ENCODE measurements around the gene SLC19A3.
"Not testable (repeated sequence)": the region's sequence is repeated elsewhere in the genome, so short reads cannot be mapped to it uniquely, and the experiment has no call there.

SLC19A3 gene

GRCh38 chr2:227724394-227725039 lies 6.7 kb upstream of the SLC19A3 start, which contains the start of gene SCYGR6:
Gene SCYGR6 (minus strand): TSS chr2:227724757. CDS start chr2:227724757, 0 bp downstream.
- Histone ChIP-seq H2AK5ac (ENCODE audit: low read length, severe bottlenecking) (no peak within 1 kb of the TSS), H3K27ac (ENCODE audit: low read length, poor library complexity, severe bottlenecking) (no peak within 1 kb of the TSS), H3K4me3 (ENCODE audit: insufficient read depth in 1 of 2, low read depth in 1 of 2, low read length in 2 of 2) (no peak within 1 kb of the TSS), H3K14ac (ENCODE audit: low read length in 2 of 2) (no peak within 1 kb of the TSS), H4K91ac (ENCODE audit: low read length) (no peak within 1 kb of the TSS), H3K18ac (ENCODE audit: low read depth in 1 of 2, low read length in 2 of 2) (no peak within 1 kb of the TSS), H3K4me2 (ENCODE audit: low read length, poor library complexity, severe bottlenecking) (no peak within 1 kb of the TSS), H2AFZ (ENCODE audit: low read depth, low read length) (no peak within 1 kb of the TSS), H3K9ac (ENCODE audit: low read length) (no peak within 1 kb of the TSS), H3K36me3 (ENCODE audit: control insufficient read depth in 1 of 2, insufficient read depth in 2 of 2, low read depth in 1 of 2, low read length in 2 of 2) (no peaks in the 10 kb centered on the region), H3K79me1 (replicated peaks; ENCODE audit: low read length, poor library complexity, severe bottlenecking) (no peaks in the 10 kb centered on the region), H2BK5ac (ENCODE audit: low read depth, low read length, poor library complexity, severe bottlenecking) (no peak within 1 kb of the TSS), H2BK120ac (ENCODE audit: low read depth, low read length) (no peak within 1 kb of the TSS), H3K23ac (ENCODE audit: low read length in 2 of 2) (no peak within 1 kb of the TSS), H2BK15ac (ENCODE audit: low read depth, poor library complexity, severe bottlenecking) (no peak within 1 kb of the TSS), H3K27me3 (ENCODE audit: control insufficient read depth in 1 of 2, insufficient read depth in 1 of 2, low read length in 2 of 2) (peaks cover 0 to 3% of the 10 kb centered on the region in 2 experiments), H3K4me1 (ENCODE audit: control insufficient read depth, insufficient read depth, low read depth, low read length) (peaks cover 3% of the 10 kb centered on the region), H3K4ac (ENCODE audit: low read depth in 1 of 2, low read length in 2 of 2) (no peak within 1 kb of the TSS), H4K8ac (ENCODE audit: low read length) (no peak within 1 kb of the TSS), H2BK12ac (ENCODE audit: low read length in 2 of 2) (no peak within 1 kb of the TSS), H3K9me3 (ENCODE audit: control insufficient read depth, low read length) (no peaks in the 10 kb centered on the region)
- DNase-seq, result no peak
- 89% methylated on average over 10 of the region's 15 CpGs for WGBS

- H3K4me3 ChIP-seq (ENCODE audit: insufficient read depth in 1 of 2, low read depth in 1 of 2, low read length in 2 of 2); H3K4me2 ChIP-seq (ENCODE audit: low read length, poor library complexity, severe bottlenecking); H3K9me3 ChIP-seq (ENCODE audit: control insufficient read depth, low read length); H3K9ac ChIP-seq (ENCODE audit: low read length); H3K23ac ChIP-seq (ENCODE audit: low read length in 2 of 2); H2BK12ac ChIP-seq (ENCODE audit: low read length in 2 of 2); H2BK5ac ChIP-seq (ENCODE audit: low read depth, low read length, poor library complexity, severe bottlenecking); H2AFZ ChIP-seq (ENCODE audit: low read depth, low read length); H3K27me3 ChIP-seq (ENCODE audit: control insufficient read depth in 1 of 2, insufficient read depth in 1 of 2, low read length in 2 of 2); H3K18ac ChIP-seq (ENCODE audit: low read depth in 1 of 2, low read length in 2 of 2); H3K79me1 ChIP-seq (replicated peaks; ENCODE audit: low read length, poor library complexity, severe bottlenecking); H3K4ac ChIP-seq (ENCODE audit: low read depth in 1 of 2, low read length in 2 of 2); H2BK120ac ChIP-seq (ENCODE audit: low read depth, low read length); H3K14ac ChIP-seq (ENCODE audit: low read length in 2 of 2); DNase-seq; H2AK5ac ChIP-seq (ENCODE audit: low read length, severe bottlenecking); H4K91ac ChIP-seq (ENCODE audit: low read length); H3K4me1 ChIP-seq (ENCODE audit: control insufficient read depth, insufficient read depth, low read depth, low read length); H2BK15ac ChIP-seq (ENCODE audit: low read depth, poor library complexity, severe bottlenecking); H3K36me3 ChIP-seq (ENCODE audit: control insufficient read depth in 1 of 2, insufficient read depth in 2 of 2, low read depth in 1 of 2, low read length in 2 of 2); H3K27ac ChIP-seq (ENCODE audit: low read length, poor library complexity, severe bottlenecking); H4K8ac ChIP-seq (ENCODE audit: low read length): not testable (repeated sequence)
- 86% methylated on average over 5 of the region's 7 CpGs for WGBS
These were observed 5.0 kb upstream of the SLC19A3 start for GRCh38 chr2:227722821-227723220.

GRCh38 chr2:227720680-227721079 lies 2.9 kb upstream of the SLC19A3 start:
- no peak overlapping the region for H2BK15ac ChIP-seq (ENCODE audit: low read depth, poor library complexity, severe bottlenecking)
- no peak overlapping the region for H3K9ac ChIP-seq (ENCODE audit: low read length)
- H3K27ac ChIP-seq (ENCODE audit: low read length, poor library complexity, severe bottlenecking), result no peak overlapping the region
- H3K14ac ChIP-seq (ENCODE audit: low read length in 2 of 2), result no peak overlapping the region
- no peaks in the 10 kb centered on the region for H3K36me3 ChIP-seq (ENCODE audit: control insufficient read depth in 1 of 2, insufficient read depth in 2 of 2, low read depth in 1 of 2, low read length in 2 of 2)
- H3K9me3 ChIP-seq (ENCODE audit: control insufficient read depth, low read length), result no peaks in the 10 kb centered on the region
- H3K4me3 ChIP-seq (ENCODE audit: insufficient read depth in 1 of 2, low read depth in 1 of 2, low read length in 2 of 2), result no peak overlapping the region
- DNase-seq, result no peak
- H2AFZ ChIP-seq (ENCODE audit: low read depth, low read length), result no peak overlapping the region
- no peak overlapping the region for H2BK5ac ChIP-seq (ENCODE audit: low read depth, low read length, poor library complexity, severe bottlenecking)
- H4K8ac ChIP-seq (ENCODE audit: low read length), result no peak overlapping the region
- no peak overlapping the region for H3K4me2 ChIP-seq (ENCODE audit: low read length, poor library complexity, severe bottlenecking)
- no peak overlapping the region for H2AK5ac ChIP-seq (ENCODE audit: low read length, severe bottlenecking)
- H3K4ac ChIP-seq (ENCODE audit: low read depth in 1 of 2, low read length in 2 of 2), result no peak overlapping the region
- no peak overlapping the region for H3K23ac ChIP-seq (ENCODE audit: low read length in 2 of 2)
- peaks cover 0 to 3% of the 10 kb centered on the region in 2 experiments for H3K27me3 ChIP-seq (ENCODE audit: control insufficient read depth in 1 of 2, insufficient read depth in 1 of 2, low read length in 2 of 2)
- no peak overlapping the region for H3K18ac ChIP-seq (ENCODE audit: low read depth in 1 of 2, low read length in 2 of 2)
- H2BK12ac ChIP-seq (ENCODE audit: low read length in 2 of 2), result no peak overlapping the region
- 87% methylated on average over 4 of the region's 4 CpGs for WGBS
- H4K91ac ChIP-seq (ENCODE audit: low read length), result no peak overlapping the region
- H2BK120ac ChIP-seq (ENCODE audit: low read depth, low read length), result no peak overlapping the region
- no peaks in the 10 kb centered on the region for H3K79me1 ChIP-seq (replicated peaks; ENCODE audit: low read length, poor library complexity, severe bottlenecking)
- peaks cover 7% of the 10 kb centered on the region for H3K4me1 ChIP-seq (ENCODE audit: control insufficient read depth, insufficient read depth, low read depth, low read length)

GRCh38 chr2:227719641-227720040 lies 1.8 kb upstream of the SLC19A3 start:
- H3K14ac ChIP-seq (ENCODE audit: low read length in 2 of 2), result no peak overlapping the region
- H3K4ac ChIP-seq (ENCODE audit: low read depth in 1 of 2, low read length in 2 of 2), result no peak overlapping the region
- no peak overlapping the region for H3K4me3 ChIP-seq (ENCODE audit: insufficient read depth in 1 of 2, low read depth in 1 of 2, low read length in 2 of 2)
- no peak overlapping the region for H2BK120ac ChIP-seq (ENCODE audit: low read depth, low read length)
- no peak overlapping the region for H3K4me2 ChIP-seq (ENCODE audit: low read length, poor library complexity, severe bottlenecking)
- H3K9ac ChIP-seq (ENCODE audit: low read length), result no peak overlapping the region
- peaks cover 7% of the 10 kb centered on the region for H3K4me1 ChIP-seq (ENCODE audit: control insufficient read depth, insufficient read depth, low read depth, low read length)
- no peak overlapping the region for H2BK5ac ChIP-seq (ENCODE audit: low read depth, low read length, poor library complexity, severe bottlenecking)
- no peaks in the 10 kb centered on the region for H3K9me3 ChIP-seq (ENCODE audit: control insufficient read depth, low read length)
- H2AK5ac ChIP-seq (ENCODE audit: low read length, severe bottlenecking), result no peak overlapping the region
- no peaks in the 10 kb centered on the region for H3K36me3 ChIP-seq (ENCODE audit: control insufficient read depth in 1 of 2, insufficient read depth in 2 of 2, low read depth in 1 of 2, low read length in 2 of 2)
- H4K91ac ChIP-seq (ENCODE audit: low read length), result no peak overlapping the region
- no peak overlapping the region for H2BK12ac ChIP-seq (ENCODE audit: low read length in 2 of 2)
- H3K27me3 ChIP-seq (ENCODE audit: control insufficient read depth in 1 of 2, insufficient read depth in 1 of 2, low read length in 2 of 2), result peaks cover 0 to 3% of the 10 kb centered on the region in 2 experiments
- H3K18ac ChIP-seq (ENCODE audit: low read depth in 1 of 2, low read length in 2 of 2), result no peak overlapping the region
- WGBS, result 93% methylated on average over 4 of the region's 4 CpGs
- H4K8ac ChIP-seq (ENCODE audit: low read length), result no peak overlapping the region
- no peaks in the 10 kb centered on the region for H3K79me1 ChIP-seq (replicated peaks; ENCODE audit: low read length, poor library complexity, severe bottlenecking)
- no peak overlapping the region for H2BK15ac ChIP-seq (ENCODE audit: low read depth, poor library complexity, severe bottlenecking)
- H3K27ac ChIP-seq (ENCODE audit: low read length, poor library complexity, severe bottlenecking), result no peak overlapping the region
- H2AFZ ChIP-seq (ENCODE audit: low read depth, low read length), result no peak overlapping the region
- DNase-seq, result no peak
- H3K23ac ChIP-seq (ENCODE audit: low read length in 2 of 2), result no peak overlapping the region

Data from mesenchymal stem cell (in vitro differentiated cells and primary cell).